T-cell (primary cell): ENCODE measurements around the gene RNASE7. TPM values are rescaled to one million over a fixed set of nuclear protein-coding genes. Genes with fewer than 3 reads are reported as not detected.

Source experiments
- ATAC-seq, 4 experiments: fragments of 200-7000 bp in 3 of 4; fragments of 150-1000 bp in 1 of 4; cut with Tn5 transposase; replicated peaks in 1 of 4; 1 replicate in 3 of 4; 2 replicates in 1 of 4; pipeline ENCODE4 v1.10.0; 2021; ENCODE audit warnings: moderate library complexity in 3 of 4, mild to moderate bottlenecking in 2 of 4, moderate number of reproducible peaks in 1 of 4
- CTCF ChIA-PET, 2 donors: fragments of 300-600 bp; sonication (Branson Sonifier 250); formaldehyde crosslinking; loops; one replicate each; lab custom pipeline; 2022; ENCODE audit warnings: antibody characterized with exemption in 2 of 2; lab: Charles Lee
- POLR2A ChIA-PET, 2 donors: fragments of 300-600 bp; sonication (Branson Sonifier 250); formaldehyde crosslinking; loops; one replicate each; lab custom pipeline; 2022; ENCODE audit warnings: antibody characterized with exemption in 2 of 2; lab: Charles Lee
- DNase-seq, 35 experiments: peaks; one replicate each; pipeline versions ENCODE4 v3.0.0 to v3.0.0-alpha.2; 2013 to 2023
- H3K27ac ChIP-seq: one replicate; pipeline ENCODE4 v1.5.1; 2013; ENCODE audit warnings: low read length
- H3K27me3 ChIP-seq, 2 experiments: replicated peaks in 1 of 2; 1 replicate in 1 of 2; 2 replicates in 1 of 2; pipeline versions ENCODE4 v1.6.1 to v1.7.0; 2013; ENCODE audit warnings: low read length in 1 of 2, mixed read lengths in 1 of 2; ENCODE audit not compliant: control insufficient read depth in 2 of 2, insufficient read depth in 2 of 2; ENCODE audit errors: extremely low read depth in 1 of 2
- H3K36me3 ChIP-seq, 2 donors: 1 replicate in 1 of 2; 2 replicates in 1 of 2; pipeline versions ENCODE4 v1.6.1 to v1.7.0; 2013; ENCODE audit warnings: low read length in 1 of 2; ENCODE audit not compliant: control insufficient read depth in 2 of 2, insufficient read depth in 1 of 2; ENCODE audit errors: extremely low read depth in 1 of 2
- H3K4me1 ChIP-seq, 2 experiments: 1 replicate in 1 of 2; 2 replicates in 1 of 2; pipeline versions ENCODE4 v1.6.1 to v1.7.0; 2013; ENCODE audit warnings: low read length in 2 of 2, mixed read lengths in 1 of 2; ENCODE audit not compliant: insufficient read depth in 2 of 2, control insufficient read depth in 1 of 2; ENCODE audit errors: extremely low read depth in 1 of 2
- H3K4me3 ChIP-seq, 2 donors: 1 replicate in 1 of 2; 2 replicates in 1 of 2; pipeline versions ENCODE4 v1.5.1 to v1.7.0; 2013; ENCODE audit warnings: mild to moderate bottlenecking in 2 of 2, low read length in 1 of 2, moderate library complexity in 1 of 2; ENCODE audit not compliant: control insufficient read depth in 1 of 2; ENCODE audit errors: extremely low read depth in 1 of 2
- H3K9me3 ChIP-seq: 2 replicates; pipeline ENCODE4 v1.7.0; 2013
- H3K27ac Mint-ChIP-seq, 2 donors: one replicate each; pipeline ENCODE4 v1.8.0; 2020 to 2021; ENCODE audit warnings: mild to moderate bottlenecking in 2 of 2, mixed read lengths in 2 of 2
- H3K27me3 Mint-ChIP-seq, 2 donors: one replicate each; pipeline ENCODE4 v1.8.0; 2021 to 2022; ENCODE audit warnings: mixed read lengths in 2 of 2
- H3K36me3 Mint-ChIP-seq: one replicate; pipeline ENCODE4 v1.8.0; 2021; ENCODE audit warnings: mixed read lengths
- H3K4me1 Mint-ChIP-seq, 3 donors: one replicate each; pipeline ENCODE4 v1.8.0; 2020 to 2022; ENCODE audit warnings: mixed read lengths in 3 of 3, mild to moderate bottlenecking in 1 of 3
- H3K4me3 Mint-ChIP-seq, 3 donors: one replicate each; pipeline ENCODE4 v1.8.0; 2020 to 2022; ENCODE audit warnings: mild to moderate bottlenecking in 3 of 3, mixed read lengths in 3 of 3, moderate library complexity in 3 of 3
- H3K9me3 Mint-ChIP-seq, 3 donors: one replicate each; pipeline ENCODE4 v1.8.0; 2020 to 2022; ENCODE audit warnings: mixed read lengths in 3 of 3
- WGBS: methylation state at CpG from one replicate; pipeline ENCODE4 v1.1.5; 2013; ENCODE audit warnings: missing lambda C conversion rate; ENCODE audit not compliant: insufficient coverage; 5-methylcytosine and 5-hydroxymethylcytosine counted together
- total RNA-seq, 35 experiments: library from RNA in 6 of 35; stranded (reverse) in 6 of 35; fragments of 120-200 nt in 1 of 35; gene quantifications; one replicate each; pipeline versions ENCODE4 v1.2.1 to v1.2.4 and lab custom pipeline; 2013 to 2026

Gene RNASE7
- total RNA-seq, 5 donors from 2014 or later (not counting 1 experiment from before 2014, with no cell fraction given) = not detected

- peaks cover 20 to 24% of the 10 kb centered on the region in 2 donors for H3K27me3 Mint-ChIP-seq
- no peak within 1 kb of the TSS for H3K27ac Mint-ChIP-seq
- H3K9me3 Mint-ChIP-seq = no peaks in the 10 kb centered on the region
- H3K4me1 Mint-ChIP-seq = no peaks in the 10 kb centered on the region
- H3K36me3 Mint-ChIP-seq = no peaks in the 10 kb centered on the region
- ChIA-PET POLR2A (interaction anchor here in 1 of 2 donors (0.5 kb wide), 1 partner anchor 8 kb away, joined by 3 read pairs; no protein-coding TSS in a partner anchor), CTCF (interaction anchor here in 1 of 2 donors (1.0 kb wide), 1 partner anchor 14 kb away, joined by 3 read pairs; no protein-coding TSS in a partner anchor)
- peaks cover 0 to 25% of the 10 kb centered on the region in 2 experiments for H3K27me3 ChIP-seq
- WGBS = 66% methylated on average over 5 of the region's 8 CpGs
- H3K4me1 ChIP-seq = no peaks in the 10 kb centered on the region
- no peaks in the 10 kb centered on the region for H3K36me3 ChIP-seq
- H3K9me3 ChIP-seq = no peaks in the 10 kb centered on the region
- peak in 1 of 4 experiments; percentile 29 for ATAC-seq
- H3K27ac ChIP-seq = no peak within 1 kb of the TSS
- H3K4me3 Mint-ChIP-seq = no peak within 1 kb of the TSS
- peak in 1 of 35 experiments; percentile 9 for DNase-seq
- H3K4me3 ChIP-seq = no peak within 1 kb of the TSS
These were observed 15.9 kb downstream of the RNASE7 start, which contains the start of gene RNASE8 for GRCh38 chr14:21057803-21058675. Gene RNASE8 (plus strand): TSS chr14:21057822. CDS start chr14:21057893, 71 bp downstream.

- POLR2A ChIA-PET = no interaction called here
- DNase-seq (no peak), ATAC-seq (no peak)
- CTCF ChIA-PET = interaction anchor here in 1 of 2 donors (1.0 to 1.2 kb wide), 2 partner anchors 10 to 44 kb away, joined by 3 read pairs; no protein-coding TSS in a partner anchor
- Histone ChIP-seq H3K4me3 (no peak overlapping the region), H3K27me3 (peaks cover 0 to 25% of the 10 kb centered on the region in 2 experiments), H3K27ac (no peak overlapping the region), H3K9me3 (no peaks in the 10 kb centered on the region), H3K36me3 (no peaks in the 10 kb centered on the region), H3K4me1 (no peaks in the 10 kb centered on the region)
- Mint-ChIP-seq H3K27me3 (peaks cover 25 to 30% of the 10 kb centered on the region in 2 donors), H3K4me1 (no peaks in the 10 kb centered on the region), H3K9me3 (no peaks in the 10 kb centered on the region), H3K27ac (no peak overlapping the region), H3K36me3 (no peaks in the 10 kb centered on the region), H3K4me3 (no peak overlapping the region)
- WGBS = 85% methylated on average over 4 of the region's 5 CpGs
These were observed 16.7 kb downstream of the RNASE7 start for GRCh38 chr14:21058903-21059302.

GRCh38 chr14:21059842-21060613 lies 17.9 kb downstream of the RNASE7 start:
- H3K27ac Mint-ChIP-seq = no peak overlapping the region
- Histone ChIP-seq H3K36me3 (no peaks in the 10 kb centered on the region), H3K27me3 (peaks cover 0 to 31% of the 10 kb centered on the region in 2 experiments), H3K27ac (no peak overlapping the region), H3K4me1 (no peaks in the 10 kb centered on the region), H3K4me3 (no peak overlapping the region), H3K9me3 (no peaks in the 10 kb centered on the region)
- 71% methylated on average over 7 of the region's 8 CpGs for WGBS
- CTCF ChIA-PET = interaction anchor here in 1 of 2 donors (1.0 to 1.2 kb wide), 3 partner anchors 9 to 45 kb away, joined by 3 to 4 read pairs (median 3); no protein-coding TSS in a partner anchor
- no peaks in the 10 kb centered on the region for H3K4me1 Mint-ChIP-seq
- peaks cover 28 to 31% of the 10 kb centered on the region in 2 donors for H3K27me3 Mint-ChIP-seq
- ATAC-seq (no peak), DNase-seq (no peak)
- POLR2A ChIA-PET = no interaction called here
- no peak overlapping the region for H3K4me3 Mint-ChIP-seq
- no peaks in the 10 kb centered on the region for H3K36me3 Mint-ChIP-seq
- no peaks in the 10 kb centered on the region for H3K9me3 Mint-ChIP-seq

- Mint-ChIP-seq H3K27ac (no peak overlapping the region), H3K36me3 (no peaks in the 10 kb centered on the region), H3K9me3 (no peaks in the 10 kb centered on the region), H3K4me3 (no peak overlapping the region), H3K4me1 (no peaks in the 10 kb centered on the region), H3K27me3 (peaks cover 34 to 38% of the 10 kb centered on the region in 2 donors)
- Histone ChIP-seq H3K4me3 (no peak overlapping the region), H3K9me3 (no peaks in the 10 kb centered on the region), H3K4me1 (no peaks in the 10 kb centered on the region), H3K27ac (no peak overlapping the region), H3K36me3 (no peaks in the 10 kb centered on the region), H3K27me3 (peaks cover 0 to 33% of the 10 kb centered on the region in 2 experiments)
- WGBS = 81% methylated on average over 4 of the region's 13 CpGs
- ChIA-PET CTCF (interaction anchor here in 1 of 2 donors (1.1 kb wide), 1 partner anchor 25 kb away, joined by 4 read pairs; no protein-coding TSS in a partner anchor), POLR2A (no interaction called here)
- DNase-seq (no peak), ATAC-seq (no peak)
These were observed 18.6 kb downstream of the RNASE7 start for GRCh38 chr14:21060614-21061346.

GRCh38 chr14:21061347-21061668 lies 19.1 kb downstream of the RNASE7 start:
- H3K4me1 Mint-ChIP-seq = no peaks in the 10 kb centered on the region

More at GRCh38 chr14:21061347-21061668, 19.1 kb downstream of the RNASE7 start:
- POLR2A ChIA-PET = interaction anchor here in 1 of 2 donors (0.6 kb wide), 1 partner anchor 577 kb away, joined by 4 read pairs; no protein-coding TSS in a partner anchor
- CTCF ChIA-PET = interaction anchor here in 1 of 2 donors (1.1 to 1.3 kb wide), 3 partner anchors 26 to 46 kb away, joined by 3 to 4 read pairs (median 4); no protein-coding TSS in a partner anchor
- H3K36me3 ChIP-seq = no peaks in the 10 kb centered on the region
- no peak overlapping the region for H3K4me3 ChIP-seq
- H3K36me3 Mint-ChIP-seq = no peaks in the 10 kb centered on the region
- no peaks in the 10 kb centered on the region for H3K4me1 ChIP-seq
- peaks cover 38% of the 10 kb centered on the region in 2 donors for H3K27me3 Mint-ChIP-seq
- H3K27me3 ChIP-seq = peaks cover 0 to 35% of the 10 kb centered on the region in 2 experiments
- H3K4me3 Mint-ChIP-seq = no peak overlapping the region
- DNase-seq = no peak
- no peak overlapping the region for H3K27ac ChIP-seq
- no peak overlapping the region for H3K27ac Mint-ChIP-seq
- no peaks in the 10 kb centered on the region for H3K9me3 ChIP-seq
- no peak for ATAC-seq
- no peaks in the 10 kb centered on the region for H3K9me3 Mint-ChIP-seq
- 86% methylated on average over 1 of the region's 3 CpGs for WGBS
